Measurements from ENCODE around the gene TBX4. TPM values are rescaled to one million over a fixed set of nuclear protein-coding genes. Genes with fewer than 3 reads are reported as not detected.

TBX4 gene
- total RNA-seq, 4 donors from 2014 or later = 2.4 TPM; not detected in 3

GRCh38 chr17:61510237-61510636, 58.0 kb downstream of the TBX4 start:
- TF ChIP-seq POLR2AphosphoS5 (IDR thresholded peaks at IDR 0.05) = no peak
- TF ChIP-seq POLR2A (IDR thresholded peaks at IDR 0.05) = no peak
- TF ChIP-seq CTCF (IDR thresholded peaks at IDR 0.05) = no peak
- TF ChIP-seq EP300 (IDR thresholded peaks at IDR 0.05; ENCODE audit: low read depth) = no peak
- Histone ChIP-seq H3K27me3 (no peaks in the 10 kb centered on the region), H3K36me3 (no peaks in the 10 kb centered on the region), H3K27ac (no peak overlapping the region), H3K4me1 (peaks cover 0 to 4% (median 2%) of the 10 kb centered on the region in 4 donors), H3K4me3 (no peak overlapping the region), H3K9me3 (no peaks in the 10 kb centered on the region)
- intact Hi-C loops (cut with DNase I; ENCODE audit: low total_unique reads) (no loop called here), in situ Hi-C loops (cut with MboI; ENCODE audit: low pct_ligation_motif_present in 1 of 4, low pct_unique_long_range_greater_than_20kb in 1 of 4, low sequenced_read_pairs in 3 of 4) (no loop called here)
- WGBS, 2 donors (ENCODE audit: low coverage in 1 of 2) = 67 to 86% methylated on average over 2 to 6 of the region's 6 CpGs
- no peak for DNase-seq

DNA sequence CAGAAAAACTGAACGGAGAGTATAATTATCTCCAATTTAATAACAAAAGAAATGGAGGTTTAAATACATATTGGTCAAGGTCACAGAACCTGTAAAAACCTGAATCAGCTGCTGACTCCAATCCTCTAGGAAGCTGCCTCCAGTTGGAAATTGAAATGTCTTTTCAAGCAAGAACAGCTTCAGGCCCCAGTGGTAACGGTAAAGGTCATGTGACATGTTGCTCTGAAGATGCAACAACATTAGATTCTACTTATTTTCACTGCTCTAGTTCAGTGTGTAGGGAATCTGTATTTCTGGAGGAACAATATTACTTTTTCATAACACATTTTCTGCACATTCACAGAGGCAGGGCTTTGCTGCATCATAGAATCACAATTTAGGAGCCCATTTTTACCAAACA, 58.8 kb downstream of the TBX4 start:
- Histone ChIP-seq H3K27me3 (no peaks in the 10 kb centered on the region), H3K4me1 (peaks cover 0 to 3% (median under 1%) of the 10 kb centered on the region in 4 donors), H3K4me3 (no peak overlapping the region), H3K36me3 (no peaks in the 10 kb centered on the region), H3K9me3 (no peaks in the 10 kb centered on the region), H3K27ac (no peak overlapping the region)
- intact Hi-C loops (cut with DNase I; ENCODE audit: low total_unique reads) (no loop called here), in situ Hi-C loops (cut with MboI; ENCODE audit: low pct_ligation_motif_present in 1 of 4, low pct_unique_long_range_greater_than_20kb in 1 of 4, low sequenced_read_pairs in 3 of 4) (no loop called here)
- WGBS, 2 donors (ENCODE audit: low coverage in 1 of 2) = 48 to 53% methylated on average over 2 of the region's 2 CpGs
- no peak for DNase-seq
- TF ChIP-seq POLR2AphosphoS5 (IDR thresholded peaks at IDR 0.05) = no peak
- no peak for TF ChIP-seq CTCF (IDR thresholded peaks at IDR 0.05)
- TF ChIP-seq POLR2A (IDR thresholded peaks at IDR 0.05) = no peak
- TF ChIP-seq EP300 (IDR thresholded peaks at IDR 0.05; ENCODE audit: low read depth) = no peak

- 74 to 100% methylated on average over 1 to 4 of the region's 4 CpGs for WGBS, 2 donors (ENCODE audit: low coverage in 1 of 2)
- Histone ChIP-seq H3K9me3 (no peaks in the 10 kb centered on the region), H3K4me3 (no peak overlapping the region), H3K27me3 (no peaks in the 10 kb centered on the region), H3K4me1 (no peaks in the 10 kb centered on the region), H3K27ac (no peak overlapping the region), H3K36me3 (no peaks in the 10 kb centered on the region)
- intact Hi-C loops (cut with DNase I; ENCODE audit: low total_unique reads) = no loop called here
- in situ Hi-C loops (cut with MboI; ENCODE audit: low pct_ligation_motif_present in 1 of 4, low pct_unique_long_range_greater_than_20kb in 1 of 4, low sequenced_read_pairs in 3 of 4) = no loop called here
- TF ChIP-seq CTCF (IDR thresholded peaks at IDR 0.05) (no peak), POLR2A (IDR thresholded peaks at IDR 0.05) (no peak), EP300 (IDR thresholded peaks at IDR 0.05; ENCODE audit: low read depth) (no peak), POLR2AphosphoS5 (IDR thresholded peaks at IDR 0.05) (no peak)
- no peak for DNase-seq
Measured at GRCh38 chr17:61511480-61512182, 59.4 kb downstream of the TBX4 start.

- H3K27ac ChIP-seq = no peak overlapping the region
- no peak overlapping the region for H3K4me3 ChIP-seq
- intact Hi-C loops (cut with DNase I; ENCODE audit: low total_unique reads) = no loop called here
- in situ Hi-C loops (cut with MboI; ENCODE audit: low pct_ligation_motif_present in 1 of 4, low pct_unique_long_range_greater_than_20kb in 1 of 4, low sequenced_read_pairs in 3 of 4) = no loop called here
- no peak for DNase-seq
- no peaks in the 10 kb centered on the region for H3K9me3 ChIP-seq
- H3K27me3 ChIP-seq = no peaks in the 10 kb centered on the region
- 63 to 84% methylated on average over 4 of the region's 4 CpGs for WGBS, 2 donors (ENCODE audit: low coverage in 1 of 2)
- TF ChIP-seq CTCF (IDR thresholded peaks at IDR 0.05) = no peak
- no peak for TF ChIP-seq EP300 (IDR thresholded peaks at IDR 0.05; ENCODE audit: low read depth)
- TF ChIP-seq POLR2A (IDR thresholded peaks at IDR 0.05) = no peak
- TF ChIP-seq POLR2AphosphoS5 (IDR thresholded peaks at IDR 0.05) = no peak
- H3K4me1 ChIP-seq = no peaks in the 10 kb centered on the region
- no peaks in the 10 kb centered on the region for H3K36me3 ChIP-seq
Measured at GRCh38 chr17:61514491-61514890, 62.3 kb downstream of the TBX4 start.

Measured in transverse colon (tissue), 4 donors.